ENCODE data around the gene ADAMTS10.
A peak's percentile ranks its signal among the peaks of the same experiment; 100 is the strongest.
"Not testable (repeated sequence)": the region's sequence is repeated elsewhere in the genome, so short reads cannot be mapped to it uniquely, and the experiment has no call there.

ADAMTS10 gene

DNA sequence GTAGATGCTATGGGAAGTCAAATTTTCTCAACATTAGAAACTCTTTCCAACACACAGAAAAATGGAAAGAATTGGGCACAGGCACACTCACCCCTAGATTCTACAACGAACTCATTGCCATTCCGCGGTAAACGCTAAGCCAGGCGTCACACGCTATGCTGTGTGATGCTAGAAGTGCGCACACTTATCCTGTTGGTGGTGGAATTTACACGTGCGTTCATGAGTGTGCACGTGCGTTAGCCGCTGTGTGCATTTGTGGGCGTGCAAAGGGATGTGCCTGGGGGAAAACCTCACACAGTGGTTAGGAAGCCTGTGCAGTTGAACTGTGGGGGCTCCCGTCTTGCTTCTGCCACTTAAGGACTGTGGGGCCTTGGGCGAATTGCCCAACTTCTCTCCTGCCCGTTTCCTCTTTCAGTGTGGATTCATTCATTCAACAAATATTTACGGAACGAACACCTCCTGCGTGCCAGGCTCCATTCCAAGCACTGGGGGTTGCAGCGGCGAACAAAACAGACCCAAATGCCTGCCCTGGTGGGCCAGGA is 27.6 kb upstream of the ADAMTS10 start:
- TF ChIP-seq POLR2A (IDR thresholded peaks at IDR 0.05; ENCODE audit: low read length) (no peak), GATA1 (IDR thresholded peaks at IDR 0.05; ENCODE audit: low read depth, low read length) (no peak)
- no peak for DNase-seq

DNA sequence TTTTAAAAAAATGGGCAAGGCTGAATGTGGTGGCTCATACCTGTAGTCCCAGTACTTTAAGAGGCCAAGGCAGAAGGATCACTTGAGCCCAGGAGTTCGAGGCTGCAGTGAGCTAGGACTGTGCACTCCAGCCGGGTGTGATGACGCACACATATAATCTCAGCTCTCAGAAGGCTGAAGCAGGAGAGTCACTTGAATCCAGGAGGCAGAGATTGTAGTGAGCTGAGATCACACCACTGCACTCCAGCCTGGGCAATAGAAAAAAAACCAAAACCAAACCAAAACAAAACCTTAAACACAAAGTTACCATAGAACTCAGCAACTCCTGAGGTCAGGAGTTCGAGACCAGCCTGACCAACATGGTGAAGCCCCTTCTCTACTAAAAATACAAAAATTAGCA is 26.6 kb upstream of the ADAMTS10 start:
- not testable (repeated sequence) for DNase-seq

DNA sequence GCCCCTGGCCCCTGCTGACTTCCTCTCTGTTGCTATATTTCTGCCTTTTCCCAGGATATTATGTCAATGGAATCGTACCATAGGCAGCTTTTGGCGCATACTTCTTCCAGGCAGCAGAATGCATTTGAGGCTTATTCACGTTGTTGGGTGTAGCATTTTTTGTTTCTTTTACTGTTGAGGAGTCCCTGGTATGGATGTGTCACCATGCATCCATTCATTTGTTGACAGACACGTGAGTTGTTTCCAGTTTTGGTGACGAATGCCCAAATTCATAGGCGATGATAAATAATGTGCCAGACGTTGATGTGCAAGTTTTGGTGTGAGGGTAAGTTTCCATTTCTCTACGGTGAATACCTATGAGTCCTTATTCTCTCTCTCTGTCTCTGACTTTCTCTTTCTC is 24.9 kb upstream of the ADAMTS10 start:
- TF ChIP-seq GATA1 (IDR thresholded peaks at IDR 0.05; ENCODE audit: low read depth, low read length) (no peak), POLR2A (IDR thresholded peaks at IDR 0.05; ENCODE audit: low read length) (no peak)
- no peak for DNase-seq

DNA sequence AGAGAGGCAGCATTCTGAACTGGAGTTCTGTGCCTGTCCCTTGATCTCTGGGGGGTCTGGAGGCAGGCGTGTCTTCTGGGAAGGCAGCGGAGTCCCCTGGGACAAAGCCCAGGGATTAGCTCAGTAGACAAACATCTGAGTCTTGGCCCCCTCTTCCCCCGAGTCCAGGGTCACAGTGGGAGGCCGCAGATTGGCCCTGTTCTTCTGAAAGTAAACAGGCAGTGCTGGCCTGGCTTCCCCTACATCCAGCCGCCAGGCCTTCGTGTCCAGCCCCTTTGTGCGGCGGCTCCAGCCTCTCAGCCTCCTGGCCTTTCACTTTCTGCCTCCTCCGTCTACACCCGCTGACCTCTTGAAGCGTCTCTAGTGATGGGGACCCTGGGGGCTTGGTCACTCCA is 20.9 kb upstream of the ADAMTS10 start:
- DNase-seq, result no peak
- TF ChIP-seq GATA1 (IDR thresholded peaks at IDR 0.05; ENCODE audit: low read depth, low read length) (no peak), POLR2A (IDR thresholded peaks at IDR 0.05; ENCODE audit: low read length) (no peak)

DNA sequence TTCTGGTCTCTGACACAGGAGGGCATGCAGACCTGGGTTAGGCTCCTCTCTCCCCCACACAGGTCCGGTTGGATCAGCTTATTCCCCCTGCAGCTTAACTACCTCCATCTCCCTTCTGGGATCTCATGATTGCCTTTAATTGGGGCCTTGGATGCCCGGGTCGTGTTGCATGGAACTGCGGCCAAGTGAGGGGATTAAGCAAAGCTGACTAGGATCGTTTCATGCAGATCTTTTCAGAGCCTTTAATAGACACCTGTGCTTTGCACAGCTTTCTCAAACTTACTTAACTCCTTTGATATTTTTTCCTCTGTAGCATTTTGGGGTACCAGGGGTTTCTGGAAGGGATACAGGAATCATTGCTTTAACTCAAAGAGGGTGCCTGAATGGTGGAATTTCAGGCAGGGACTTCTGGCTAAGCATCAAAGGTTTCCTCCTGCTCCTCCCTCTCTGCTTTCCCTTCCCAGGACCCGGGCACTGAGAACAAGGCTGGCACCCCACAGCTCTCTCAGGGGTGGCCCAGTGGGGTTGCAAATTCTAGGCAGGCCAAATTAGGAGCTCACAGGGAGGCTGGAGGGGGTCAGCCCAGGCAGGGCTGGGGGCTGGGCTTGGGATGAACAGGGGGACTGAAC is 20.4 kb upstream of the ADAMTS10 start:
- TF ChIP-seq POLR2A (IDR thresholded peaks at IDR 0.05; ENCODE audit: low read length), result no peak
- no peak for TF ChIP-seq GATA1 (IDR thresholded peaks at IDR 0.05; ENCODE audit: low read depth, low read length)
- DNase-seq, result no peak

DNA sequence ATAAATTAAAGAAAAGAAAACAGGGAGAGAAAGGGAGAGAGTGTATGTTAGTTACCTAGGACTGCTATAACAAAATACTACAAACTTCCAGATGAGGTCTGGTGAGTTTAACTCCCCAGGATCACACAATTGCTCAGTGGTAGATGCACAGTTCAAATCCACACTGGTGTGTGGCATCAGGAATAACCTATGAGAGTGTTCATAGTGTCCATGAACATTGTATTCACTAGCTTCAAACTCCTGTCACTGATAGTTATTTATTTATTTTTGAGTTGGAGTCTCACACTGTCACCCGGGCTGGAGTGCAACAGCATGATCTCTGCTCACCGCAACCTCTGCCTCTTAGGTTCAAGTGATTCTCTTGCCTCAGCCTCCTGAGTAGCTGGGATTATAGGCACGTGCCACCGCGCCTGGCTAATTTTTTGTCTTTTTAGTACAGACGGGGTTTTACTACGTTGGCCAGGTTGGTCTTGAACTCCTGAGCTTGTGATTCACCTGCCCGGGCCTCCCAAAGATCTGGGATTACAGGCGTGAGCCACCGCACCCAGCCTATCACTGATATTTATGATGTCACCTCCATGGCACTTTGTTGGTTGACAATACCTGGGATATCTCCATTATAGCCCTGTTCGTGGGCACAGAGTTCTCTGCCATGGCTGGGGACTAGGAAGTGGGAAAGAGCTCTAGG is 19.6 kb upstream of the ADAMTS10 start, which contains the start of gene NFILZ:
Gene NFILZ (plus strand): TSS at position 638 of the 688 bp plus-strand sequence. CDS start 46,133 bp downstream, outside the sequence.
- no peak for TF ChIP-seq POLR2A (IDR thresholded peaks at IDR 0.05; ENCODE audit: low read length)
- TF ChIP-seq GATA1 (IDR thresholded peaks at IDR 0.05; ENCODE audit: low read depth, low read length), result no peak
- no peak for DNase-seq

DNA sequence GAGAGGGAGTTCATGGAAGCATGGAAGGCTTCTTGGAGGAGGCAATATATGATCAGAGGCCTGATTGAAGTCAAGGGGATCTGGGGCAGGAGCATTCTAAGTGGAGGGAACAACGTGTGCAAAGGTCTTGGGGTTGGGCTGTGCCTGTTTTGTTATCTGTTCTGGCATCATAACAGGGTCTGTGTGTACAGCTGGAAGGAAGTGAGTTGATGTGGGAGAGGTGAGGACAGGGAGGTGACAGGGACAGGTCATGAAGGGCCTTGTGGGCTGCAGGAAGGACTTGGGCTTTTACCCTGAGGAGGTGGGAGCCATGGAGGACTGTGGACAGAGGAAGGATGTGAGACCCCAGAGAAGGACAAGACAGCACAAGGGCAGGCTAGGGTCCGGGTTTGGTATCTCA is 18.7 kb upstream of the ADAMTS10 start:
- TF ChIP-seq GATA1 (IDR thresholded peaks at IDR 0.05; ENCODE audit: low read depth, low read length) (no peak), POLR2A (IDR thresholded peaks at IDR 0.05; ENCODE audit: low read length) (no peak)
- DNase-seq, result no peak

DNA sequence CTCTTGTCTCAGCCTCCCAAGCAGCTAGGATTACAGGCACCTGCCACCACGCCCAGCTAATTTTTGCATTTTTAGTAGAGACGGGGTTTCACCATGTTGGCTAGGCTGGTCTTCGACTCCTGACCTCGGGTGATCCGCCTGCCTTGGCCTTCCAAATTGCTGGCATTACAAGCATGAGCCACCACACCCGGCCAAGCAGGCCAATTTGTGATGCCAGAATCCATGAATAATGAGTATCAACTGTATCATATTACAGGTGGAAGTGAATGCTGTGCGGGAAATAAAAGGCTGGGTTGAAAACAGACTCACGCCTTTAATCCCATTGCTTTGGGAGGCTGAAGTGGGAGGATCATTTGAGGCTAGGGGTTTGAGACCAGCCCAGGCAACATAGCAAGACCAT is 16.3 kb upstream of the ADAMTS10 start:
- DNase-seq, result no peak
- TF ChIP-seq POLR2A (IDR thresholded peaks at IDR 0.05; ENCODE audit: low read length) (no peak), GATA1 (IDR thresholded peaks at IDR 0.05; ENCODE audit: low read depth, low read length) (no peak)

DNA sequence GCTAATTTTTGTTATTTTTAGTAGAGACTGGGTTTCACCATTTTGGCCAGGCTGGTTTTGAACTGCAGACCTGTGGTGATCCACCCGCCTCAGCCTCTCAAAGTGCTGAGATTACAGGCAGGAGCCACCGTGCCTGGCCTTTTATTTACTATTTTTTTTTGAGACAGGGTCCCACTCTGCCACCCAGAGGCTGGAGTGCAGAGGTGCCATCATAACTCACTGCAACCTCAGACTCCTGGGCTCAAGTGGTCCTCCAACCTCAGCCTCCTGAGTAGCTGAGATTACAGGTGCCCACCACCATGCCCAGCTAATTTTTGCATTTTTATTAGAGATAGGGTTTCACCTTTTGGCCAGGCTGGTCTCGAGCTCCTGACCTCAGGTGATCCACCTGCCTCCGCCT is 12.4 kb upstream of the ADAMTS10 start:
- not testable (repeated sequence) for DNase-seq

DNA sequence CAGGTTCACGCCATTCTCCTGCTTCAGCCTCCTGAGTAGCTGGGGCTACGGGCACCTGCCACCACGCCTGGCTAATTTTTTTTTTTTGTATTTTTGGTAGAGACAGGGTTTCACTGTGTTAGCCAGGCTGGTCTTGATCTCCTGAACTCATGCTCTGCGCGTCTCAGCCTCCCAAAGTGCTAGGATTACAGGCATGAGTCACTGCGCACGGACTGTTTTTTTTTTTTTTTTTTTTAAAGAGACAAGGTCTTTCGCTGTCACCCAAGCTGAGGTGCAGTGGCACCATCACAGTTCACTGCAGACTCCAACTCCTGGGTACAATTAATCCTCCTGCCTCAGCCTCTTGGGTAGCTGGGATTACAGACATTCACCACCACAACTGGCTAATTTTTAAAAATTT is 8.2 kb upstream of the ADAMTS10 start:
- no peak for DNase-seq
- no peak for TF ChIP-seq POLR2A (IDR thresholded peaks at IDR 0.05; ENCODE audit: low read length)
- no peak for TF ChIP-seq GATA1 (IDR thresholded peaks at IDR 0.05; ENCODE audit: low read depth, low read length)

DNA sequence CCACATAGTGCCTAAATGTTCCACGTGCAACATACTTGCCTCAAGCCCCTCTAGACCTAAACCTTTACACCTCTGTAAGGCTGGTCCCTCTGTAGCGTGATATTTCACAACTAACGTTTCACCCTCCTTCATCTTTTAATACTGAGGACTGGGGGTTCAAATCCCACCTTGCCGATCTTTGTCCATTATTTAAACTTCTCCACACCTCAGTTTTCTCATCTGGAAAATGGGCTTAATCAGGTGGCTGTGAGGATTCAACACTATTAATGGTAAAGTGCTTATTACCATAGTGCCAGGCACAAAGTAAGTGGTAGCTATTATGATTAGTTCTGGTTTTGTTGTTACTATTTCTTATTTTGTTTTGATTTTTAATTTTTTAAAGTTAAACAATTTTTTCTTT is 7.5 kb upstream of the ADAMTS10 start:
- TF ChIP-seq POLR2A (IDR thresholded peaks at IDR 0.05; ENCODE audit: low read length) (no peak), GATA1 (IDR thresholded peaks at IDR 0.05; ENCODE audit: low read depth, low read length) (no peak)
- DNase-seq, result no peak

DNA sequence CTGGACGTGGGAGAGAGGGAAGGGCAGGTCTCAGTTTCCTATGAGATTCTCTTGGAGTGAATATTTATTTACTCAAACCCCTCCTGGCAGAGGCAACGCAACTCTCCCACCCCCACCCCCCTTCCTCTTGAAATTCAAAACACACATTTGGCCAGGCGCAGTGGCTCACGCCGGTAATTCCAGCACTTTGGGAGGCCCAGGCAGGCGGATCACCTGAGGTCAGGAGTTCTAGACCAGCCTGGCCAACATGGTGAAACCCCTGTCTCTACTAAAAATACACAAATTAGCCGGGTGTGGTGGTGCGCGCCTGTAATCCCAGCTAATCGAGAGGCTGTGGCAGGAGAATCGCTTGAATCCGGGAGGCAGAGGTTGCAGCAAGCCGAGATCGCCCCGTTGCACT is 6.8 kb upstream of the ADAMTS10 start:
- not testable (repeated sequence) for DNase-seq

DNA sequence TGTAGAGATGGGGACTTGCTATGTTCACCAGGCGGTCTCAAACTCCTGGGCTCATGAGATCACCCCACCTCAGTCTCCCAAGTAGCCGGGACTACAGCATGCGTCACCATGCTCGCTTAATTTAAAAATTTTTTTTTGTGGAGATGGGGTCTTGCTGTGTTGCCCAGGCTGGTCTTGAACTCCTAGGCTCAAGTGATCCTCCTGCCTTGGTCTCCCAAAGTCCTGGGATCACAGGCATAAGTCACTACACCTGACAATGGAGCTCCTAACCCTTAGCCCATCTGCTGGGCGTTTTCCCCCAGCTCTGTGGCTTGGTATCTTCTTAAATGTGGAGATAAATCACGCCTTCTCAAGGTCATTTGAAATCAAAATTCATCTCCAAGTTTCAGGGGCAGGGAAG is 6.3 kb upstream of the ADAMTS10 start:
- TF ChIP-seq POLR2A (IDR thresholded peaks at IDR 0.05; ENCODE audit: low read length) (no peak), GATA1 (IDR thresholded peaks at IDR 0.05; ENCODE audit: low read depth, low read length) (no peak)

DNA sequence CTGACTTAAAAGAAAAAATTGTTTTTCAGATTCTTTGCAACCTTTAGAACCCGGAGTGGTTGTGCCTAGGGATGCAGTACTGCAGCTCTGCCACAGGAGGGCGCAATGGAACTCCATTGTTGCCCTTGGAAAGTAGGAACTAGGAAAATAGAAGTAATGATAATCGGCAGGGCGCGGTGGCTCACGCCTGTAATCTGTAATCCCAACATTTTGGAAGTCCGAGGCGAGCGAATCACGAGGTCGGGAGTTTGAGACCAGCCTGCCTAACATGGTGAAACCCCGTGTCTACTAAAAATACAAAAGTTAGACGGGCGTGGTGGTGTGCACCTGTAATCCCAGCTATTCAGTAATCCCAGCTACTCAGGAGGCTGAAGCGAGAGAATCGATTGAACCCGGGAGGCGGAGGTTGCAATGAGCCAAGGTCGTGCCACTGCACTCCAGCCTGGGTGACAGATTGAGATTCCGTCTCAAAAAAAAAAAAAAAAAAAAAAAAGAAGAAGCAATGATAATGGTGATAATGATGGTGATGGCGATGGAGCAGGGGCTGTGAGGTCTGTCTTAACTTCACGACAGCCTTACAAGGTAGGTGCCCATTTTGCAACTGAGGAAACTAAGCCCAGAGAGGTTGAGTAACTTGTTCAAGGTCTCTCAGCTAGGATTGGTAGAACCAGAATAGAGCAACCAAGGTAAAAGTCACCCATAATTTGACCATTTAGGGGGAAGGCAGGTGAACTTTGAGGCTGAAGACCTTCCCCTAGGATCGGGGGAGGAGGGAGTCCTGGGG is 5.5 kb upstream of the ADAMTS10 start:
- TF ChIP-seq GATA1 (IDR thresholded peaks at IDR 0.05; ENCODE audit: low read depth, low read length), result no peak
- DNase-seq, result peak; percentile 50 to 66

More for the DNA sequence above, 6.3 kb upstream of the ADAMTS10 start:
- DNase-seq, result no peak

DNA sequence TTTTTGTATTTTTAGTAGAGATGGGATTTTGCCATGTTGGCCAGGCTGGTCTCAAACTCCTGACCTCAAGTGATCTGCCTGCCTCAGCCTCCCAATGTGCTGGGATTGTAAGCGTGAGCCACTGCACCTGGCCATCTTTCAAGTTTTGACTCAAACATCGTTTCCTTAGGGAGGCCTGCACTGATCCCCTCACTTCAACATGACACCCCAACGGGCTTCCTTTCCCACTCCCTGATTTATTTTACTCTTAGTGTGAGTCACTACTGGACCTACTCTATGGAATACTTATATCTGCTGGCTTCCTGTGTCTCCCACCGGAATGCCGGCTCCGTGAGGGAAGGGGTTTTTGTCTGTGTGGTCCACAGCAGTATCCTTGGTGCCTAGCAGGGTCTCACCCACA is 4.5 kb upstream of the ADAMTS10 start:
- TF ChIP-seq POLR2A (IDR thresholded peaks at IDR 0.05; ENCODE audit: low read length) (no peak), GATA1 (IDR thresholded peaks at IDR 0.05; ENCODE audit: low read depth, low read length) (no peak)
- DNase-seq, result no peak

Data from erythroblast (primary cell).